Right atrium auricular region (tissue), 2 donors: ENCODE data around the gene RAD51B. TPM values are rescaled to one million over a fixed set of nuclear protein-coding genes. Genes with fewer than 3 reads are reported as not detected.

Source experiments
- DNase-seq: peaks from one replicate; pipeline ENCODE4 v3.0.0-alpha.2; 2019; ENCODE audit warnings: low spot score
- H3K27ac ChIP-seq, 2 donors: fragments of 200-600 bp; sonication (generic); 1 replicate in 1 of 2; 2 replicates in 1 of 2; pipeline ENCODE4 v1.5.1; 2016 to 2019
- H3K27me3 ChIP-seq, 2 donors: fragments of 200-600 bp; sonication (generic); one replicate each; pipeline versions ENCODE4 v1.5.1 to v1.6.0; 2017 to 2019
- H3K36me3 ChIP-seq: fragments of 200-600 bp; sonication (generic); one replicate; pipeline ENCODE4 v1.5.1; 2016
- H3K4me1 ChIP-seq, 2 donors: fragments of 200-600 bp; sonication (generic); one replicate each; pipeline versions ENCODE4 v1.5.1 to v1.6.0; 2017 to 2019
- H3K4me3 ChIP-seq, 2 donors: fragments of 200-600 bp; sonication (generic); 1 replicate in 1 of 2; 2 replicates in 1 of 2; pipeline ENCODE4 v1.5.1; 2017 to 2019; ENCODE audit warnings: mild to moderate bottlenecking in 1 of 2, moderate library complexity in 1 of 2
- H3K9me3 ChIP-seq, 2 donors: fragments of 200-600 bp; sonication (generic); one replicate each; pipeline ENCODE4 v1.5.1; 2019
- total RNA-seq, 2 donors: library from RNA; depleted of rRNA; stranded (reverse); fragments of >200 nt; gene quantifications; one replicate each; pipeline ENCODE4 v1.1.0, GENCODE V29; 2016
- TF ChIP-seq, protein P1 (sequence below), 2 donors: fragments of 200-600 bp; sonication (generic); IDR thresholded peaks; one replicate each; pipeline ENCODE4 v1.5.1; 2019; ENCODE audit warnings: antibody characterized with exemption in 2 of 2

The RAD51B gene
- total RNA-seq, 2 donors from 2014 or later: 1.2 to 1.5 TPM

DNA sequence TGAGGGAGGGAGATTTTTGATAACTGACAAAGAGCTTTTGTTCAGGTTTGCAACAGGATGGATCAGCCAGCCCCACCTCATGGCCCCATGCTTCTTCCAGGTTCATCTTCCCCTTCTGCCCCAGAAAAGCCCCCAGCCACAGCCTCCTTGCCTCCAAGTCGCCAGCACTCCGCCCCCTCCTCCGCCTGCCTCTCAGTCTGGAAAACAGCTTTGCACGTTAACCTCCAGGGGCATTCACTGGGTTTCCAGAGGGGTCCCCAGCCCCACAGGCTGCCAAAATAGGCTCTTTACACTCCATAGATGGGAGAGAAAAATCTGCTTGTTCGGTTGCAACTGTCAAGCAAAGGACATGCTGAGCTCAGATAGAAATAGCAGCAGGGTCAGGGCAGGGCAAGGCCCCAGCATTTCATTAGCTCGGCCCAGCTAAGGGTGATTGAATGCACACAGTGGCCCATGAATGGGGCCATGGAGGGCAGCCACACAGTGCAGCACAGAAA lies 719.7 kb downstream of the RAD51B start:
- H3K36me3 ChIP-seq: no peaks in the 10 kb centered on the region
- peaks cover 0 to 19% of the 10 kb centered on the region in 2 donors for H3K4me1 ChIP-seq
- TF ChIP-seq, protein P1, sequence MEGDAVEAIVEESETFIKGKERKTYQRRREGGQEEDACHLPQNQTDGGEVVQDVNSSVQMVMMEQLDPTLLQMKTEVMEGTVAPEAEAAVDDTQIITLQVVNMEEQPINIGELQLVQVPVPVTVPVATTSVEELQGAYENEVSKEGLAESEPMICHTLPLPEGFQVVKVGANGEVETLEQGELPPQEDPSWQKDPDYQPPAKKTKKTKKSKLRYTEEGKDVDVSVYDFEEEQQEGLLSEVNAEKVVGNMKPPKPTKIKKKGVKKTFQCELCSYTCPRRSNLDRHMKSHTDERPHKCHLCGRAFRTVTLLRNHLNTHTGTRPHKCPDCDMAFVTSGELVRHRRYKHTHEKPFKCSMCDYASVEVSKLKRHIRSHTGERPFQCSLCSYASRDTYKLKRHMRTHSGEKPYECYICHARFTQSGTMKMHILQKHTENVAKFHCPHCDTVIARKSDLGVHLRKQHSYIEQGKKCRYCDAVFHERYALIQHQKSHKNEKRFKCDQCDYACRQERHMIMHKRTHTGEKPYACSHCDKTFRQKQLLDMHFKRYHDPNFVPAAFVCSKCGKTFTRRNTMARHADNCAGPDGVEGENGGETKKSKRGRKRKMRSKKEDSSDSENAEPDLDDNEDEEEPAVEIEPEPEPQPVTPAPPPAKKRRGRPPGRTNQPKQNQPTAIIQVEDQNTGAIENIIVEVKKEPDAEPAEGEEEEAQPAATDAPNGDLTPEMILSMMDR (IDR thresholded peaks at IDR 0.05): no peak
- H3K4me3 ChIP-seq: no peak overlapping the region
- peak overlapping the region in 1 of 2 donors; percentile 52 for H3K27ac ChIP-seq
- DNase-seq: no peak
- no peaks in the 10 kb centered on the region for H3K9me3 ChIP-seq
- no peaks in the 10 kb centered on the region for H3K27me3 ChIP-seq

DNA sequence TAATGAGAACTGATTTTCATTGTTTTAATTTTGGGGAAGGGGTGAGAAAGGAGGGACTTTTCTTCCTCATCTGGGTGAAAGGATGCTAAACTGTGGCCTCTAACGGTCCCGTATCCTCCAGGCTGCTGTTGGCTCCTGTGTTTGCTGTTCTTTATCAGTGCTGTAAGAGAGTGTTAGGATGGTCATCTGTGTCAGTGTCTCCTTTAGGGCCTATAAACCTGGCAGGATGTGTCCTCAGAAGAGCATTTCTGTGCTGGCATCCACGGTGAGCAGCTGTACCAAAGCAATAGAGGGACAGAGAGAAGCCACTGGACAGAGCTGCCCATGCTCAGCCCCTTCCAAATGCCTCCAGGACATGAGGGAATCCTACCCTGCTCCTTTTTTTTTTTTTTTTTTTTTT lies 720.2 kb downstream of the RAD51B start:
- TF ChIP-seq, protein P1 (IDR thresholded peaks at IDR 0.05): no peak
- H3K4me3 ChIP-seq: no peak overlapping the region
- no peak for DNase-seq
- H3K27me3 ChIP-seq: no peaks in the 10 kb centered on the region
- peaks cover 0 to 24% of the 10 kb centered on the region in 2 donors for H3K4me1 ChIP-seq
- no peaks in the 10 kb centered on the region for H3K36me3 ChIP-seq
- H3K27ac ChIP-seq: peak overlapping the region in 1 of 2 donors; percentile 52
- no peaks in the 10 kb centered on the region for H3K9me3 ChIP-seq

DNA sequence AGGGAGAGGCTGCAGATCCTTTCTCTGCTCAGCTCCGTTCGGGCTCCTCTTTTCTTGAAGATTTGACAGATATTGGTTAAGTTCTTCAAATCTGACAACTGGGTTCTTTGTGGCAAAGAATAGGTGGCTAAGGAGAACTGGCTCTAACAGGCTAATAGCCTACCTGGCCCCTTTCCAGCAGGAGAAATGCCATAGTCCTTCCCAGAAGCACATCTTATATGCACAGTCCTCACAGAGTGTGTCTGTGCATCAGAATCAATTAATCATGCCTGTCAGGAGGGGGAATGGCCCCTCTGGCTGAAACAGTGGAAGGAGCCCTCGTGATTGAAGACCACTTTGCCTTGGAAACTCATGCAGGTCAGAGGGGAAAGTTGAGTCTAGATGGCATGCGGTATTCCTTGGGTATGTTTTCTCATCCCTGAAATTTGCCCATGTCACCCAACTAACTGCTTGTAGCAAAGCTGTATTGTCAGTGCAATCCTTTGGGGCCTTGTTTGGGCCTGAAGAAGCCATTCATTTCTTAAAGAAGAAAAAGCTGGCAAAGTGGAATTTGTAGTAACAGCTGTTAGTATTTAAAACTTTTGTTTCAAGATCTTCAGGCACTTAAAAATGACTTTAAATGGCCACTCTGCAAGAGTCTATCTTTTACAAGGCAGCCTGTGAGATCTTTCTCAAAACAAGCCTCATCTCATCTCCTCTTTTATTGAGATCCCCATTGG lies 721.8 kb downstream of the RAD51B start:
- Histone ChIP-seq H3K27ac (no peak overlapping the region), H3K4me1 (peaks cover 0 to 33% of the 10 kb centered on the region in 2 donors), H3K4me3 (no peak overlapping the region), H3K27me3 (no peaks in the 10 kb centered on the region), H3K36me3 (no peaks in the 10 kb centered on the region), H3K9me3 (no peaks in the 10 kb centered on the region)
- DNase-seq: no peak
- TF ChIP-seq, protein P1 (IDR thresholded peaks at IDR 0.05): no peak

DNA sequence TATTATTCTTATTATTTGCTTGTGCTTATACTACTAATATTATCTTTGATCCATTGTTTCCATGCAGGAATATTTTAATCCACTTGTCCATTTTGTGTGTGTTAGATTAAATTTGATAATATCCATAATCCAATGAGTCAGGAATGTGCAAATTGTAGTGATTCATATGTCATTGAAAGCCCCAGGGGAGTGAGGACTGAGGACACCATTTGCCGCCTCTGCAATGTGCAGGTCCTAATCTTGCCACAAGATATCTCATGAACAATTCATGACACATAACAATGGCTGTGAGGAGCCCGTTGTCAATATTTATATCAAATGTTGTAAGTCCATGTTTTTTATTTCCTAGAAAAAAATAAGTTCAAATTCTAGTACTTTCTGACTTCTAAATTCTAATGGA lies 722.8 kb downstream of the RAD51B start:
- no peak overlapping the region for H3K4me3 ChIP-seq
- no peaks in the 10 kb centered on the region for H3K36me3 ChIP-seq
- H3K4me1 ChIP-seq: peaks cover 0 to 41% of the 10 kb centered on the region in 2 donors
- no peaks in the 10 kb centered on the region for H3K27me3 ChIP-seq
- peak overlapping the region in 1 of 2 donors; percentile 97 for H3K27ac ChIP-seq
- no peaks in the 10 kb centered on the region for H3K9me3 ChIP-seq
- no peak for DNase-seq
- TF ChIP-seq, protein P1 (IDR thresholded peaks at IDR 0.05): no peak

DNA sequence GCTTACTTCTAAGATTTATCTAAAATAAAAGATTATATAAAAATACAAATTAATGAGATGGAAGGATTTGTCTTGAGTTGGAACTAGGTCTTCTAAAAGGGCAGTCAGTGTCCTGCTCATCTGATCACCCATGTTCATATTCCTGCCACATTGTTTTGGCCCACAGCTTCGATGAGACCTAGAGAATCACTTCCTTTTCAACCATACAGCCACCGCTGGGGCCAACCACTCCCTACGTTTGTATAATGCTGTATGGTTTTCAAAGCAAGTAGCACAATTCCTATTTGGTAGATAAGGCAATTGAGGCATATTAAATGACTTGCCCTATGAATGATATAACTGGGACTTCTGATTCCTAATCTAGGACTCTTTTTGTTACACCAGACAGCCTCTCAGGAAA lies 723.9 kb downstream of the RAD51B start:
- TF ChIP-seq, protein P1 (IDR thresholded peaks at IDR 0.05): no peak
- H3K27me3 ChIP-seq: no peaks in the 10 kb centered on the region
- H3K9me3 ChIP-seq: no peaks in the 10 kb centered on the region
- H3K27ac ChIP-seq: peak overlapping the region; percentile 21 to 97
- H3K36me3 ChIP-seq: no peaks in the 10 kb centered on the region
- H3K4me3 ChIP-seq: no peak overlapping the region
- DNase-seq: no peak
- H3K4me1 ChIP-seq: peaks cover 0 to 53% of the 10 kb centered on the region in 2 donors
